K562 (cell line): ENCODE data around the gene ADGRL3. TPM values are rescaled to one million over a fixed set of nuclear protein-coding genes. Genes with fewer than 3 reads are reported as not detected.

ENCODE experiments used
- BDP1 ChIP-seq: IDR thresholded peaks from 3 replicates; pipeline ENCODE4 v1.6.1; 2011; ENCODE audit not compliant: insufficient read length, insufficient read depth
- CUX1 ChIP-seq: fragments of 200-800 bp; sonication (Bioruptor generic); IDR thresholded peaks from 2 replicates; pipeline ENCODE4 v1.6.1; 2016; ENCODE audit warnings: missing genetic modification characterization, missing compliant biosample characterization
- DLX4 ChIP-seq: fragments of 250-450 bp; sonication (Bioruptor Pico); IDR thresholded peaks from 2 replicates; pipeline ENCODE4 v1.6.1; 2021; ENCODE audit warnings: mild to moderate bottlenecking
- MECOM ChIP-seq: fragments of 250-450 bp; sonication (Bioruptor Pico); IDR thresholded peaks from 2 replicates; pipeline ENCODE4 v1.8.0; 2022; ENCODE audit warnings: inconsistent platforms
- MIER1 ChIP-seq: fragments of 450-650 bp; IDR thresholded peaks from 2 replicates; pipeline ENCODE4 v1.6.1; 2016; ENCODE audit warnings: antibody characterized with exemption, mild to moderate bottlenecking, low read depth
- NR3C1 ChIP-seq: sonication (generic); formaldehyde crosslinking; IDR thresholded peaks from 2 replicates; pipeline ENCODE4 v1.8.1; 2022; ENCODE audit warnings: missing genetic modification reagents
- PRDM10 ChIP-seq: fragments of 450-650 bp; IDR thresholded peaks from 2 replicates; pipeline ENCODE4 v1.6.1; 2018; ENCODE audit not compliant: partially characterized antibody
- RBM25 ChIP-seq: fragments of 200-400 bp; formaldehyde crosslinking; IDR thresholded peaks from 2 replicates; pipeline ENCODE4 v1.6.1; 2018; ENCODE audit warnings: low read length, low read depth, moderate library complexity; ENCODE audit not compliant: severe bottlenecking
- UBTF ChIP-seq, 2 experiments: IDR thresholded peaks; 2 replicates each; pipeline ENCODE4 v1.6.1; 2012; ENCODE audit warnings: improper control_type of control experiment in 2 of 2, low read depth in 2 of 2, low read length in 2 of 2, borderline replicate concordance in 1 of 2
- ZNF316 ChIP-seq: fragments of 450-650 bp; IDR thresholded peaks from 2 replicates; pipeline ENCODE4 v1.6.1; 2016
- ZNF354B ChIP-seq: fragments of 250-450 bp; sonication (Bioruptor Pico); IDR thresholded peaks from 2 replicates; pipeline ENCODE4 v1.4.0; 2020
- ZNF384 ChIP-seq: IDR thresholded peaks from 2 replicates; pipeline ENCODE4 v1.6.1; 2012; ENCODE audit warnings: low read depth, low read length, improper control_type of control experiment
- polyA plus RNA-seq, 8 experiments: library from polyadenylated mRNA; depleted of rRNA in 4 of 8; stranded (reverse) in 5 of 8; unstranded in 3 of 8; fragments of >200 nt; fragmentation: Nextera tagmentation in 2 of 8; fragmentation: Illumina TruSeq in 1 of 8; extraction: Ambion mirVana in 2 of 8; extraction: Trizol in 1 of 8; gene quantifications; 2 replicates each; pipeline versions ENCODE4 v1.2.1 to v1.2.3, GENCODE V29; 2011 to 2014; ENCODE audit warnings: inconsistent platforms in 1 of 8, missing spikeins in 1 of 8
- total RNA-seq, 7 experiments: library from RNA; depleted of rRNA in 6 of 7; stranded (reverse); fragments of >200 nt in 6 of 7; fragmentation: Illumina TruSeq in 2 of 7; extraction: Trizol in 2 of 7; gene quantifications; 2 replicates each; pipeline versions ENCODE4 v1.2.1 to v1.2.3, GENCODE V29; 2011 to 2021; ENCODE audit warnings: low replicate concordance in 1 of 7

Gene ADGRL3
- total and polyA plus RNA-seq, 9 of the 15 experiments (the other 6 are each of a cell fraction or from before 2014, with no cell fraction given) = 0.03 to 0.14 (median 0.04) TPM; not detected in 2

GRCh38 chr4:61300266-61300844 lies 100.2 kb downstream of the ADGRL3 start (continued):
- TF ChIP-seq CUX1 (CRISPR knock-in tag) (no peak), MIER1 (no peak), DLX4 (CRISPR knock-in tag) (no peak), PRDM10 (no peak), RBM25 (no peak), MECOM (CRISPR knock-in tag) (no peak), BDP1 (no peak), NR3C1 (CRISPR knock-in tag) (no peak), UBTF (IDR thresholded peaks at IDR 0.05; ENCODE audit: borderline replicate concordance in 1 of 2, low read depth in 2 of 2, low read length in 2 of 2) (no peak), ZNF354B (CRISPR knock-in tag) (no peak), ZNF384 (no peak), ZNF316 (no peak)
